ENCODE measurements around the gene RHBDL3.

Gene RHBDL3

DNA sequence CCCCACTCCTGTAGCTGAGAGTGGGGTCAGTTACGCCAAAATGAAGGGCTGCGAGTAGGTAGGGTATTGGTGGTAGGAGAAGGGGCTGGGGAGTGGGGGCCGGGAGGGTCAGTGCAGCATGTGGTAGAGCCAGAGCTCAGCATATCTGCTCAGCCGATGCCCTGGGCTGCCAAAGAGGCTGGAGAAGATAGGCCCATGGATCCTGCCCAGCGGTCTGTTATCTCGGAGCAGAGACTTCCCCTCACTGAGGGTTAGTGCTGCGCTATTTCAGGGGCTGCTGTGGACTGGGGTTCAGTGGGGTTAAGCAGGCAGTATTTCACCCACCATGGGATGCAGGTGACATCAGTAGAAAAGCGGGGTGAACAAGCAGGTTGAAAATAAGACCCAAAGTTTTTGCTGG, 19.7 kb downstream of the RHBDL3 start:
- DNase-seq, result no peak
- no peaks in the 10 kb centered on the region for H3K4me1 ChIP-seq (ENCODE audit: low read length)
- no peaks in the 10 kb centered on the region for H3F3A ChIP-seq (ENCODE audit: insufficient read depth, low read length)
- no peak for TF ChIP-seq EZH2 (optimal IDR thresholded peaks at IDR 0.05; ENCODE audit: low read depth, low read length)
- TF ChIP-seq EZH2phosphoT487 (IDR thresholded peaks at IDR 0.05; ENCODE audit: low read length), result no peak
- TF ChIP-seq, protein P1, sequence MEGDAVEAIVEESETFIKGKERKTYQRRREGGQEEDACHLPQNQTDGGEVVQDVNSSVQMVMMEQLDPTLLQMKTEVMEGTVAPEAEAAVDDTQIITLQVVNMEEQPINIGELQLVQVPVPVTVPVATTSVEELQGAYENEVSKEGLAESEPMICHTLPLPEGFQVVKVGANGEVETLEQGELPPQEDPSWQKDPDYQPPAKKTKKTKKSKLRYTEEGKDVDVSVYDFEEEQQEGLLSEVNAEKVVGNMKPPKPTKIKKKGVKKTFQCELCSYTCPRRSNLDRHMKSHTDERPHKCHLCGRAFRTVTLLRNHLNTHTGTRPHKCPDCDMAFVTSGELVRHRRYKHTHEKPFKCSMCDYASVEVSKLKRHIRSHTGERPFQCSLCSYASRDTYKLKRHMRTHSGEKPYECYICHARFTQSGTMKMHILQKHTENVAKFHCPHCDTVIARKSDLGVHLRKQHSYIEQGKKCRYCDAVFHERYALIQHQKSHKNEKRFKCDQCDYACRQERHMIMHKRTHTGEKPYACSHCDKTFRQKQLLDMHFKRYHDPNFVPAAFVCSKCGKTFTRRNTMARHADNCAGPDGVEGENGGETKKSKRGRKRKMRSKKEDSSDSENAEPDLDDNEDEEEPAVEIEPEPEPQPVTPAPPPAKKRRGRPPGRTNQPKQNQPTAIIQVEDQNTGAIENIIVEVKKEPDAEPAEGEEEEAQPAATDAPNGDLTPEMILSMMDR (IDR thresholded peaks at IDR 0.05; ENCODE audit: low read length), result no peak
- H3K36me3 ChIP-seq (replicated peaks; ENCODE audit: insufficient read depth, low read length), result no peaks in the 10 kb centered on the region
- H3K4me2 ChIP-seq (ENCODE audit: low read depth, low read length), result no peak overlapping the region
- no peaks in the 10 kb centered on the region for H3K27me3 ChIP-seq (replicated peaks; ENCODE audit: insufficient read depth, low read length)
- no peaks in the 10 kb centered on the region for H3K9me3 ChIP-seq (replicated peaks; ENCODE audit: insufficient read depth, low read length)
- no peak overlapping the region for H2AFZ ChIP-seq (ENCODE audit: low read length)
- no peaks in the 10 kb centered on the region for H3K79me2 ChIP-seq (ENCODE audit: low read length)
- H3K4me3 ChIP-seq (ENCODE audit: low read length), result no peak overlapping the region
- H4K20me1 ChIP-seq (ENCODE audit: insufficient read depth, low read length), result no peaks in the 10 kb centered on the region
- H3K27ac ChIP-seq (ENCODE audit: low read length), result no peak overlapping the region
- no peaks in the 10 kb centered on the region for H3K9me2 ChIP-seq (replicated peaks; ENCODE audit: insufficient read depth, low read length)
- no peak overlapping the region for H3K9ac ChIP-seq (ENCODE audit: low read length)

DNA sequence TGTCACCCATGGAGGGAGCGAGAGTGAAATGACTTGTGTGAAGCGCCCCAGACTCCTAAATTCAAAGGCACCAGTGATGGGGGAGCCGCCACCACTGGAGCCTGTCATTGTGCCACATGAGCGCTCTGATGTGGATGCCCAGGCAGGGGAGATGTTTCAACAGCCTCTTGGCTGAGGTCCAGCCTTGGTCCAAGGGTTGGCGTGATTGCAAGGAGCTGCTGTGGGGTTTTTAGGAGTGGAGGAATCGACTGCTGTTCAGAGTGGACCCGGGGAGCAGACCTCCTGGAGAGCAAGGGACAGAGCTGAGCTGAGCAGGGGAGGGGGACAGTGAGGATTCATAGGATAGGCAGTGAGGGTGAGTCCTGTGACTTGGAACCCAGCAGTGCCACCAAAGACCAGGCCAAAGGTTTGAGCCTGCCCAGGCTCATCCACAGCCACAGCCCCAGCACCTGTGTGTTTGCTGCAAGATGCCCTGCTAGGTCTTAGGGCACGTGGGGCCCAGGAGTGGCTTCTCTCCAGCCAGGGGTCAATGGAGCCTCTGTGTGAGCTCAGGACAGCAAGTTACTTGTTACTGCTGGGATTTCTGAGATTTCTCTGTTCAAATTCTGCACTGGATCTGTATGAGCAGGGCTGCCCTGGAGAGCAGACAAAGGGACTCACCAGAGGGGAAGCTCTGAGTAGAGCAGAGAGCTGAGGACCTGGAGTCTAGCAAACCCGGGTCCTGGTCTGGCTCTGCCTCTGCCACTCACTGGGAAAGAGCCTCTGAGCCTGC, 20.3 kb downstream of the RHBDL3 start:
- H3K9me2 ChIP-seq (replicated peaks; ENCODE audit: insufficient read depth, low read length), result no peaks in the 10 kb centered on the region
- no peaks in the 10 kb centered on the region for H3F3A ChIP-seq (ENCODE audit: insufficient read depth, low read length)
- H3K4me3 ChIP-seq (ENCODE audit: low read length), result no peak overlapping the region
- H3K27ac ChIP-seq (ENCODE audit: low read length), result no peak overlapping the region
- no peak overlapping the region for H3K4me2 ChIP-seq (ENCODE audit: low read depth, low read length)
- H3K79me2 ChIP-seq (ENCODE audit: low read length), result no peaks in the 10 kb centered on the region
- no peak for DNase-seq
- H3K27me3 ChIP-seq (replicated peaks; ENCODE audit: insufficient read depth, low read length), result no peaks in the 10 kb centered on the region
- no peaks in the 10 kb centered on the region for H3K9me3 ChIP-seq (replicated peaks; ENCODE audit: insufficient read depth, low read length)
- no peaks in the 10 kb centered on the region for H3K36me3 ChIP-seq (replicated peaks; ENCODE audit: insufficient read depth, low read length)
- no peak overlapping the region for H2AFZ ChIP-seq (ENCODE audit: low read length)
- no peak overlapping the region for H3K9ac ChIP-seq (ENCODE audit: low read length)
- no peaks in the 10 kb centered on the region for H3K4me1 ChIP-seq (ENCODE audit: low read length)
- no peaks in the 10 kb centered on the region for H4K20me1 ChIP-seq (ENCODE audit: insufficient read depth, low read length)
- TF ChIP-seq, protein P1 (IDR thresholded peaks at IDR 0.05; ENCODE audit: low read length), result no peak
- TF ChIP-seq EZH2phosphoT487 (IDR thresholded peaks at IDR 0.05; ENCODE audit: low read length), result no peak
- no peak for TF ChIP-seq EZH2 (optimal IDR thresholded peaks at IDR 0.05; ENCODE audit: low read depth, low read length)

DNA sequence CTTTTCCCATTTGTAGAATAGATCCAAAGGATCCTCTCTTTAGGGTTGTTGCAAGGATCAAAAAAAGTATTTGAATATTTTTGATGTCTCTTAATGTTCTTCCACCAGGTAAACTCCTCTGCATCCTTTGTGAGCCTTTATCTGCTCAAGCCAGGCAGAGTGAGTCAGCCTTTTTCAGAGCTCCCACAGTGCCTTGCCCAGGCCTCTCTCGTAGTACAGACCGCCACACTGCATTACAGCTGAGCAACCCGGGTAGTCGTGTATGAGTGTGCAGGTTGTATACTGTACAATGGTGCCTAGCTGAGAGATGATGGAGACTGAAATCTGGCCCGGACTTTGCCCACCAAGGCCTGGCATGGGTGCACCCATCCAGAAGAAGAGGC, 20.9 kb downstream of the RHBDL3 start:
- Histone ChIP-seq H3K4me1 (ENCODE audit: low read length) (no peaks in the 10 kb centered on the region), H3K27me3 (replicated peaks; ENCODE audit: insufficient read depth, low read length) (no peaks in the 10 kb centered on the region), H3K79me2 (ENCODE audit: low read length) (no peaks in the 10 kb centered on the region), H3K9me2 (replicated peaks; ENCODE audit: insufficient read depth, low read length) (no peaks in the 10 kb centered on the region), H3K27ac (ENCODE audit: low read length) (no peak overlapping the region), H2AFZ (ENCODE audit: low read length) (no peak overlapping the region), H3K36me3 (replicated peaks; ENCODE audit: insufficient read depth, low read length) (no peaks in the 10 kb centered on the region), H3K4me3 (ENCODE audit: low read length) (no peak overlapping the region), H3K4me2 (ENCODE audit: low read depth, low read length) (no peak overlapping the region), H4K20me1 (ENCODE audit: insufficient read depth, low read length) (no peaks in the 10 kb centered on the region), H3F3A (ENCODE audit: insufficient read depth, low read length) (no peaks in the 10 kb centered on the region), H3K9ac (ENCODE audit: low read length) (no peak overlapping the region), H3K9me3 (replicated peaks; ENCODE audit: insufficient read depth, low read length) (no peaks in the 10 kb centered on the region)
- DNase-seq, result no peak
- no peak for TF ChIP-seq EZH2 (optimal IDR thresholded peaks at IDR 0.05; ENCODE audit: low read depth, low read length)
- TF ChIP-seq EZH2phosphoT487 (IDR thresholded peaks at IDR 0.05; ENCODE audit: low read length), result no peak
